CD4-positive, alpha-beta T cell treated with Interleukin-4 for 4 hours (primary cell): ENCODE results near the gene YTHDC2.
"Not testable (repeated sequence)": the region's sequence is repeated elsewhere in the genome, so short reads cannot be mapped to it uniquely, and the experiment has no call there.

Experiments
- DNase-seq: peaks from one replicate; pipeline ENCODE4 v3.0.0-alpha.2; 2020

YTHDC2 gene

DNA sequence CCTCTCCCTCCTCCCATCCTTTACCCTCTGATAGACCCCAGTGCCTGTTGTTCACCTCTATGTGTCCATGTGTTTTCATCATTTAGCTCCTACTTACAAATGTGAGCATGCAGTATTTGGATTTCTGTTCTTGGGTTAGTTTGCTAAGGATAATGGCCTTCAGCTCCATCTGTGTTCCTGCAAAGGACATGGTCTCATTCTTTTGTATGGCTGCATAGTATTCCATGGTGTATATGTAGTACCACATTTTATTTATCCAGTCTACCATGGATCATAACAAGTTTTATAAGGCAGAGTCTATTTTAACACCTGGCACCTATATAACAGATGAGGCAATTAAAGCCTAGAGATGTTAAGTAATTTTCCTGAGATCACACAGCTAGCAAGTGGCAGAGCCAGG, 7.4 kb downstream of the YTHDC2 start:
- DNase-seq: no peak

- no peak for DNase-seq
These were observed 9.7 kb downstream of the YTHDC2 start for GRCh38 chr5:113523168-113523567.

DNA sequence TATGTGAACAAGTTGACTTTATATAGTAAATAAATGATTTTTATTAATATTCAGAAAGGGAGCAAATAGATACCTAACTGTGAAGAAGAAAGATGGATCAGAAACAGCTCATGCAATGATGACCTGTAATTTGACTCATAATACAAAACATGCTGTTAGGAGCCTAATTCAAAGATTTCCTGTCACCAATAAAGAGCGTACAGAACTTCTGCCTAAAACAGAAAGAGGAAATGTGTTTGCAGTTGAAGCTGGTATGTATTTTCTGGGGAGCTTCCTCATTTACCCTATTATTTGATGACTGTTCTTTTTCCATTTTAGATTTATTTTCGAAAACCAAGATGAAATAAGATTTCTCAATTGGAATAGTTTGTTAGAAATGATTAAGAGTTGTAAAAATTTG, 11.4 kb downstream of the YTHDC2 start:
- peak; percentile 52 for DNase-seq

GRCh38 chr5:113526421-113526820, 12.9 kb downstream of the YTHDC2 start:
- no peak for DNase-seq

GRCh38 chr5:113527746-113528145, 14.3 kb downstream of the YTHDC2 start:
- no peak for DNase-seq

DNA sequence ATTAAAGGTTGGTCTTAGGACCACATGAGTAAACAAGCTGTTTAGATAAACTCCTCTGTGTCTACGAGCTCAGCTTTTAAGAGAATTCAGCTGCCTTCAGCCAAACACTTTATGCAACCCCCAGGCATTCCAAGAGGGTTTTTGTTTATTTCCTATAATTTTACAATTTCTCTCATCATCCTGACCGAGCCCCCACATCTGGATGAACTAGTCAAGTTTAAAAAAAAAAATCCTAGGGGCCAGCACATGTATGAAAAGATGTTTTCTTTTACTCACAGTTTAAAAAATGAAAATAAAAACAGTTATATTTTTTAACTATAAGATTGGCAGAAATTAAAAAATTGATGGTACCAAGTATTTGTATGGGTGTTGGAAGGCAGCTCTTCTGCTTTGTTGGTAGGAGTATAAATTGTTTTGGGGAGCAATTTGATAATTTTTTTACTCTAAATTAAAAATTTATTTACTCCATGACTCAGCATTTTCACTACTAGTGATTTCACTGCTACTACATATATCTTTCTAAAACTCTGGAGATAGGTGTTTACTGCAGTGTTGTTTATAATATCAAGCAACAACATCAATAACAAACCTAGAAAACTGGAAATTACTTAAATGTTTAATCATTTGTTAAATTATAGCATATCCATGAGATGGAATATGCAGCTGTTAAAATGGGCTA, 18.1 kb downstream of the YTHDC2 start:
- no peak for DNase-seq

GRCh38 chr5:113538313-113538712, 24.8 kb downstream of the YTHDC2 start:
- no peak for DNase-seq

DNA sequence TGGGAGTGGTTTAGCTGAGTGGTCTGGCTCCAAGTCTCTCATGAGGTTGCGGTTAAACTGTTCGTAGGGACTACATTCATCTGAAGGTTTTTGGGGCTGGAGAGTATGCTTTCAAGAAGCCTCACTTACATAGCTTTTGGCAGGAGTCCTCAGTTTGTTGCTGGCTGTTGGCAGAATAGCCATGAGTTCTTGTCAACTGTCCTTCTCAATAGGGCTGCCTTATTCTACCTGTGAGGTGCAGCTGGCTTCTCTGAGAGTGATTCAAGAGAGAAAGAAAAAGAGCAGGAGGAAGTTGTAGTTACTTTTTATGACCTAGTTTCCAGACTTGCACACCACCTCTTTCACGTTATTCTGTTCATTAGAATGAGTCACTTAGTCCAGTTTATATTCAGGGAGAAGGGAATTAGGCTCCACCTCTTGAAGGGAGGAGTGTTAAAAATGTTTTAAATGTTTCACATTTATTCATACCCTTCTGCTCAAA, 33.2 kb downstream of the YTHDC2 start:
- DNase-seq: no peak

GRCh38 chr5:113548396-113548795, 34.9 kb downstream of the YTHDC2 start:
- DNase-seq: no peak

- no peak for DNase-seq
These were observed 38.6 kb downstream of the YTHDC2 start for GRCh38 chr5:113552137-113552536.

GRCh38 chr5:113552620-113553019, 39.1 kb downstream of the YTHDC2 start:
- no peak for DNase-seq

DNA sequence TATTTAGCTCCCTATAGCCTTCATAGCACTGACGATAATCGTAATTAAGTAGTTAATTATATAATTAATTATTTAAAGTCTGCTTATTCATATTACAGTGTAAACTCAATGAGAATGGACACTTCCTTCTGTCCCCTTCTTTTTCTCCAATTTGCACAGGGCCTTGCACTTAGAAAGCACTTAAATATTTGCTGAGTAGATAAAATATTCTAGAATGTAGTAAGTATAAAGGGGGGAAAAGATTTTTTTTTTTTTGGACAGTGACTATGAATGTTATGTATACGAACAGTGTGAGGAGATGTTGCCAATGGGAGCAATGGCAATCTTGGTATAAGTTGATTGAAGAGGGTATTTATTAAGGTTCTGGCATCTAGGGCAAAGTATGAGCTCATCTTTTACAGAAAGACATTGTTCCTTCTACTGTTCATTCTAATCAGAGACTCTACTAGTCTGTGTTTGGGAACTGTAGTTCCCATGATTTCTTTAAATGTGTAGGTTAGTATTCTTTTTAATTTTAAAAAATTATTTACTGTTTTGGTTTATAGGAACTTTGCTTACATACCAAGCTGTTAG, 49.4 kb downstream of the YTHDC2 start:
- no peak for DNase-seq

DNA sequence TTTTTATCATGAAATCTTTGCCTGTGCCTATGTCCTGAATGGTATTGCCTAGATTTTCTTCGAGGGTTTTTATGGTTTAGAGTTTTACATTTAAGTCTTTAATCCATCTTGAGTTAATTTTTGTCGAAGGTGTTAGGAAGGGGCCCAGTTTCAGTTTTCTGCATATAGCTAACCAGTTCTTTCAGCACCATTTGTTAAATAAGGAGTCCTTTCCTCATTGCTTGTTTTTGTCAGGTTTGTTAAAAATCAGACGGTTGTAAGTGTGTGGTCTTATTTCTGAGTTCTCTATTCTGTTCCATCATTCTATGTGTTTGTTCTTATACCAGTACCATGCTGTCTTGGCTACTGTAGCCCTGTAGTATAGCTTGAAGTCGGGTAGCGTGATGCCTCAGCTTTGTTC, 55.9 kb downstream of the YTHDC2 start:
- DNase-seq: no peak

DNA sequence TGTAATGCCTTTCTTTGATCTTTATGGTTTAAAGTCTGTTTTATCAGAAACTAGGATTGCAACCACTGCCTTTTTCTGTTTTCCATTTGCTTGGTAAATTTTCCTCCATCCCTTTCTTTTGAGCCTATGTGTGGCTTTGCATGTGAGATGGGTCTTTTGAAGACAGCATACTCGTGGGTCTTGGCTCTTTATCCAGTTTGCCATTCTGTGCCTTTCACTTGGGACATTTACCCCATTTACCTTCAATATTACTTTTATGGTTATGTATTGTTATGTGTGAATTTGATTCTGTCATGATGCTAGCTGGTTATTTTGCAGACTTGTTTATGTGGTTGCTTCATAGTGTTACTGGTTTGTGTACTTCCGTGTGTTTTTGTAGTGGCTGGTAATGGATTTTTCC, 59.2 kb downstream of the YTHDC2 start:
- DNase-seq: no peak

- DNase-seq: no peak
These were observed 60.9 kb downstream of the YTHDC2 start for GRCh38 chr5:113574417-113574816.

DNA sequence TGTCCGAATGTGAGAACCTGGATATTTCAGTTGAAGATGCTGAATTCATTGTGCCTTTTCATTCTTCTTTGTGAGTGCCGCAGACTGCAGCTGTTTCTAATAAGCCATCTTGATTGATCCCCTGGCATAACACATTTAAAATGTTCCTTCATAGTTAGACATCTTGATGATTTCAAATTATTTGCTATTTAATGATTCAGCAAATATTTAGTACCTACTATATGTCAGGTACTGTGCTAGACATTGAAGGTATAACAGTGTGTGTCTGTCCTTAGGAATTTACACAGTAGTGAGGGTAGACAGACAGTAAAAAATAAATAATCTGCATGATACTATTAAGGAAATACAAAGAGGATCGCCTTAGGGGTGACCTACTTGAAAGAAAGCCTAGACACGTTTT, 61.6 kb downstream of the YTHDC2 start:
- DNase-seq: no peak

GRCh38 chr5:113578091-113578490, 64.6 kb downstream of the YTHDC2 start:
- DNase-seq: no peak

DNA sequence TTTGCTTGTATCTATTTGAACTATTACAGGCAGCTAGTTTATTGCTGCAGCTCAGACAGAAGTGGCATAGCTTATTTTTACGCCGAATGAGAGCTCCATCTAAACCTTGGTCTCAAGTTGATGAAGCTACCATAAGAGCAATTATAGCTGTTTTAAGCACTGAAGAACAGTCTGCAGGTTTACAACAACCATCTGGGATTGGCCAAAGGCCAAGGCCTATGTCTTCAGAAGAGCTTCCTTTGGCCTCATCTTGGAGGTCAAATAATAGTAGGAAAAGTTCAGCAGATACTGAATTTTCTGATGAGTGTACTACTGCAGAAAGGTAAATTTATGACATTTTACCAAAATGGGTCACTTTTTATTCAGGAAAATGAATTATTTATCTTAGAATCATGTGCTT, 67.9 kb downstream of the YTHDC2 start:
- DNase-seq: no peak

- DNase-seq: no peak
These were observed 84.7 kb downstream of the YTHDC2 start for GRCh38 chr5:113598150-113598549.

GRCh38 chr5:113598926-113599325, 85.4 kb downstream of the YTHDC2 start:
- DNase-seq: no peak

- no peak for DNase-seq
These were observed 86.9 kb downstream of the YTHDC2 start for GRCh38 chr5:113600255-113600905.

- no peak for DNase-seq
These were observed 87.9 kb downstream of the YTHDC2 start for GRCh38 chr5:113601423-113601822.

GRCh38 chr5:113603246-113603645, 89.8 kb downstream of the YTHDC2 start:
- not testable (repeated sequence) for DNase-seq
